ENCODE data around the gene RPS25. TPM values are rescaled to one million over a fixed set of nuclear protein-coding genes. Genes with fewer than 3 reads are reported as not detected.
"Not testable (repeated sequence)": the region's sequence is repeated elsewhere in the genome, so short reads cannot be mapped to it uniquely, and the experiment has no call there.

Gene RPS25
- polyA plus RNA-seq, 1 experiment, result 351 TPM

- no peak for DNase-seq (ENCODE audit: low read depth)
- ChIA-PET POLR2A (no interaction called here), CTCF (interaction anchor here (1.0 kb wide), 1 partner anchor 12 kb away, joined by 3 read pairs; no protein-coding TSS in a partner anchor)
- no peak overlapping the region for H3K4me3 ChIP-seq (ENCODE audit: low read depth, low read length)
- no peak for TF ChIP-seq CTCF (IDR thresholded peaks at IDR 0.05; ENCODE audit: insufficient read depth, low read depth, low read length)
- H3K27me3 ChIP-seq (ENCODE audit: control insufficient read depth, insufficient read depth, low read length), result no peaks in the 10 kb centered on the region
- H3K36me3 ChIP-seq (ENCODE audit: control insufficient read depth, insufficient read depth, low read length), result no peaks in the 10 kb centered on the region; the same call in 1 of the 2 replicates
Observed at GRCh38 chr11:119061256-119061655, 43.1 kb upstream of the RPS25 start.

DNA sequence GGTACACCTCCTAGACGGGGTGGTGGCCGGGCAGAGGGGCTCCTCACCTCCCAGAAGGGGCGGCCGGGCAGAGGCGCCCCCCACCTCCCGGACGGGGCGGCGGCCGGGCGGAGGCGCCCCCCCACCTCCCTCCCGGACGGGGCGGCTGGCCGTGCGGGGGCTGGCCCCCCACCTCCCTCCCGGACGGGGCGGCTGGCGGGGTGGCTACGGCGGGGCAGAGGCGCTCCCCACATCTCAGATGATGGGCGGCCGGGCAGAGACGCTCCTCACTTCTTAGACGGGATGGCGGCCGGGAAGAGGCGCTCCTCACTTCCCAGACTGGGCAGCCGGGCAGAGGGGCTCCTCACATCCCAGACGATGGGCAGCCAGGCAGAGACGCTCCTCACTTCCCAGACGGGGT lies 41.0 kb upstream of the RPS25 start:
- H3K27me3 ChIP-seq (ENCODE audit: control insufficient read depth, insufficient read depth, low read length); DNase-seq (ENCODE audit: low read depth); CTCF ChIA-PET; H3K36me3 ChIP-seq (ENCODE audit: control insufficient read depth, insufficient read depth, low read length); H3K4me3 ChIP-seq (ENCODE audit: low read depth, low read length); POLR2A ChIA-PET: not testable (repeated sequence)

GRCh38 chr11:119057000-119057769 lies 39.0 kb upstream of the RPS25 start, which contains the start of gene HYOU1:
Gene HYOU1, minus strand, starts transcription at chr11:119057205. Its CDS starts 1,045 bp downstream, at chr11:119056160.
- DNase-seq (ENCODE audit: low read depth), result peak; percentile 61
- peak; percentile 41 for TF ChIP-seq CTCF (IDR thresholded peaks at IDR 0.05; ENCODE audit: insufficient read depth, low read depth, low read length)
- CTCF ChIA-PET, result interaction anchor here (0.9 to 1.3 kb wide), 3 partner anchors 11 to 80 kb away, joined by 3 to 4 read pairs (median 3); no protein-coding TSS in a partner anchor
- POLR2A ChIA-PET, result no interaction called here
- Histone ChIP-seq H3K27me3 (ENCODE audit: control insufficient read depth, insufficient read depth, low read length) (no peaks in the 10 kb centered on the region), H3K4me3 (ENCODE audit: low read depth, low read length) (peak within 1 kb of the TSS; percentile 87), H3K36me3 (ENCODE audit: control insufficient read depth, insufficient read depth, low read length) (peaks cover 19% of the 10 kb centered on the region)

GRCh38 chr11:119056421-119056999 lies 38.4 kb upstream of the RPS25 start:
- peak overlapping the region; percentile 87 for H3K4me3 ChIP-seq (ENCODE audit: low read depth, low read length)
- DNase-seq (ENCODE audit: low read depth), result no peak
- H3K36me3 ChIP-seq (ENCODE audit: control insufficient read depth, insufficient read depth, low read length), result peaks cover 26% of the 10 kb centered on the region
- no peaks in the 10 kb centered on the region for H3K27me3 ChIP-seq (ENCODE audit: control insufficient read depth, insufficient read depth, low read length)
- no peak for TF ChIP-seq CTCF (IDR thresholded peaks at IDR 0.05; ENCODE audit: insufficient read depth, low read depth, low read length)
- ChIA-PET CTCF (interaction anchor here (0.9 to 1.5 kb wide), 4 partner anchors 11 to 79 kb away, joined by 3 to 4 read pairs (median 3); partner anchors contain the start of gene C2CD2L), POLR2A (no interaction called here)

DNA sequence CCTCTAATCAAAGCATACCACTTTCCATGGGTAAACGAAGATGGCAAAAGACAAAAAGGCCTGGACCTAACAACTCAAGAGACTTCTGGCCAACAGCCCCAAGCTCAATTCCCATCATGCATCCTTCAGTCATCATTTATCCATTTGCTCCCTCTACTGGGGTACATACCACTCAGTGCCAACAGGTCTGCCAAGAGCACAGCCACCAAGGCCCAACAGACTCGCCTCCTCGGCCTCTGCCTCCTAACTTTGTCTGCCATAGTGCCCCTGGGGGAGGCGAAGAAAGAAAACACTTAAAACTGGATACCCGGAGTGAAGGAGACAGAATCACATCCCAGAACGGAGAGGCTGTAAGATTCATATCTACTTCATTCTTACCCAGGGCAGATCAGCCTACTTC lies 37.8 kb upstream of the RPS25 start:
- peak overlapping the region; percentile 87 for H3K4me3 ChIP-seq (ENCODE audit: low read depth, low read length)
- TF ChIP-seq CTCF (IDR thresholded peaks at IDR 0.05; ENCODE audit: insufficient read depth, low read depth, low read length), result no peak; the same call in 1 of the 2 replicates
- DNase-seq (ENCODE audit: low read depth), result no peak
- H3K27me3 ChIP-seq (ENCODE audit: control insufficient read depth, insufficient read depth, low read length), result no peaks in the 10 kb centered on the region
- CTCF ChIA-PET, result interaction anchor here (0.9 to 1.5 kb wide), 5 partner anchors 10 to 79 kb away, joined by 3 to 4 read pairs (median 3); partner anchors contain the start of gene C2CD2L
- H3K36me3 ChIP-seq (ENCODE audit: control insufficient read depth, insufficient read depth, low read length), result peaks cover 32% of the 10 kb centered on the region
- POLR2A ChIA-PET, result no interaction called here

Measured in BJ (cell line).